Adrenal gland (tissue), 5 donors: ENCODE data around the gene ZSWIM9.

Experiments
- POLR2A ChIP-seq, 2 donors: fragments of 450-650 bp; IDR thresholded peaks; one replicate each; pipeline ENCODE4 v1.6.1; 2017; ENCODE audit warnings: antibody characterized with exemption in 2 of 2, mild to moderate bottlenecking in 2 of 2, moderate library complexity in 1 of 2
- TF ChIP-seq, protein P1 (sequence below), 6 experiments: fragments of 450-650 bp in 4 of 6; fragments of 200-600 bp in 2 of 6; sonication (generic) in 1 of 6; IDR thresholded peaks; 1 replicate in 5 of 6; 2 replicates in 1 of 6; pipeline versions ENCODE4 v1.5.1 to v1.8.0; 2016 to 2021; ENCODE audit warnings: antibody characterized with exemption in 6 of 6, mild to moderate bottlenecking in 2 of 6, moderate library complexity in 1 of 6
- donor health status: DM: no; HTN: no; CAD: no.

DNA sequence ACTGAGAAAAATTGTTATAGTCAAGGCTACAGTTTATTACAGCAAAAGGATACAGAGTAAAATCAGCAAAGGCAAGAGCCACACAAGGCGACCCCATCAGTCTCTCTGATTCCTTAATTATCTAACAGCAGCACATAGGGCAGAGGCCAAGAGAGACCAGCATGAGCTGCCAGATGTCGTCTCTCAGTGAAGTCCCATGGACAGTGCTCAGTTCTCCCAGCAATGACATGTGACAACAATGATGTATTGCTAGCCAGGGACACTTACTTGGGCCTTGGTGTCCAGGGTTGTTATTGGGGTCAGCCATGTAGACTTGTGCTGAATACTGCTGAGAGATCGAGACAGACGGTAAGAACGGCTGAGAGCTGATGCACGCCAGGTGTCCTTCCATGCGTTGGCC is 22.3 kb downstream of the ZSWIM9 start:
- TF ChIP-seq, protein P1, sequence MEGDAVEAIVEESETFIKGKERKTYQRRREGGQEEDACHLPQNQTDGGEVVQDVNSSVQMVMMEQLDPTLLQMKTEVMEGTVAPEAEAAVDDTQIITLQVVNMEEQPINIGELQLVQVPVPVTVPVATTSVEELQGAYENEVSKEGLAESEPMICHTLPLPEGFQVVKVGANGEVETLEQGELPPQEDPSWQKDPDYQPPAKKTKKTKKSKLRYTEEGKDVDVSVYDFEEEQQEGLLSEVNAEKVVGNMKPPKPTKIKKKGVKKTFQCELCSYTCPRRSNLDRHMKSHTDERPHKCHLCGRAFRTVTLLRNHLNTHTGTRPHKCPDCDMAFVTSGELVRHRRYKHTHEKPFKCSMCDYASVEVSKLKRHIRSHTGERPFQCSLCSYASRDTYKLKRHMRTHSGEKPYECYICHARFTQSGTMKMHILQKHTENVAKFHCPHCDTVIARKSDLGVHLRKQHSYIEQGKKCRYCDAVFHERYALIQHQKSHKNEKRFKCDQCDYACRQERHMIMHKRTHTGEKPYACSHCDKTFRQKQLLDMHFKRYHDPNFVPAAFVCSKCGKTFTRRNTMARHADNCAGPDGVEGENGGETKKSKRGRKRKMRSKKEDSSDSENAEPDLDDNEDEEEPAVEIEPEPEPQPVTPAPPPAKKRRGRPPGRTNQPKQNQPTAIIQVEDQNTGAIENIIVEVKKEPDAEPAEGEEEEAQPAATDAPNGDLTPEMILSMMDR (IDR thresholded peaks at IDR 0.05), result no peak
- no peak for TF ChIP-seq POLR2A (IDR thresholded peaks at IDR 0.05)
